Uterus (tissue), 4 donors: ENCODE results near the gene CYP4X1. TPM values are rescaled to one million over a fixed set of nuclear protein-coding genes. Genes with fewer than 3 reads are reported as not detected.
"Not testable (repeated sequence)": the region's sequence is repeated elsewhere in the genome, so short reads cannot be mapped to it uniquely, and the experiment has no call there.

ENCODE experiments used
- DNase-seq, 2 donors: peaks; one replicate each; pipeline ENCODE4 v3.0.0-alpha.2; 2019 to 2020
- H3K27ac ChIP-seq, 2 donors: fragments of 200-600 bp; sonication (generic); 1 replicate in 1 of 2; 2 replicates in 1 of 2; pipeline ENCODE4 v1.5.1; 2016 to 2018
- H3K27me3 ChIP-seq, 2 donors: fragments of 200-600 bp; sonication (generic); one replicate each; pipeline ENCODE4 v1.5.1; 2018 to 2019; ENCODE audit warnings: control low read depth in 1 of 2
- H3K36me3 ChIP-seq, 2 donors: fragments of 200-600 bp; sonication (generic); one replicate each; pipeline ENCODE4 v1.5.1; 2019; ENCODE audit warnings: control low read depth in 1 of 2
- H3K4me1 ChIP-seq, 2 donors: fragments of 200-600 bp; sonication (generic); one replicate each; pipeline ENCODE4 v1.5.1; 2018 to 2019; ENCODE audit warnings: control low read depth in 1 of 2
- H3K4me3 ChIP-seq, 2 donors: fragments of 200-600 bp; sonication (generic); 1 replicate in 1 of 2; 2 replicates in 1 of 2; pipeline ENCODE4 v1.5.1; 2018 to 2019; ENCODE audit warnings: mild to moderate bottlenecking in 1 of 2
- H3K9me3 ChIP-seq, 2 donors: fragments of 200-600 bp; sonication (generic); one replicate each; pipeline ENCODE4 v1.5.1; 2019; ENCODE audit warnings: control low read depth in 1 of 2
- POLR2A ChIP-seq, 2 donors: fragments of 450-650 bp; IDR thresholded peaks; one replicate each; pipeline ENCODE4 v1.6.1; 2016; ENCODE audit warnings: antibody characterized with exemption in 2 of 2, mild to moderate bottlenecking in 1 of 2, moderate library complexity in 1 of 2
- intact Hi-C: fragments of 100-400 bp; cut with DNase I; formaldehyde crosslinking; loops from one replicate; pipeline ENCODE4 v1.15.1; 2023; ENCODE audit warnings: low total_unique reads
- total RNA-seq, 4 donors: library from RNA; depleted of rRNA in 3 of 4; stranded (reverse); fragments of >200 nt in 3 of 4; gene quantifications; one replicate each; pipeline versions ENCODE4 v1.1.0 to v1.2.4, GENCODE V29; 2014 to 2023
- TF ChIP-seq, protein P1 (sequence below), 4 experiments: fragments of 200-600 bp in 2 of 4; fragments of 450-650 bp in 2 of 4; sonication (generic) in 2 of 4; IDR thresholded peaks; one replicate each; pipeline ENCODE4 v1.5.1; 2016 to 2019; ENCODE audit warnings: antibody characterized with exemption in 4 of 4, mild to moderate bottlenecking in 2 of 4, moderate library complexity in 1 of 4
- donor health status: DM: yes; HTN: yes; CAD: no.

The CYP4X1 gene, protein sequence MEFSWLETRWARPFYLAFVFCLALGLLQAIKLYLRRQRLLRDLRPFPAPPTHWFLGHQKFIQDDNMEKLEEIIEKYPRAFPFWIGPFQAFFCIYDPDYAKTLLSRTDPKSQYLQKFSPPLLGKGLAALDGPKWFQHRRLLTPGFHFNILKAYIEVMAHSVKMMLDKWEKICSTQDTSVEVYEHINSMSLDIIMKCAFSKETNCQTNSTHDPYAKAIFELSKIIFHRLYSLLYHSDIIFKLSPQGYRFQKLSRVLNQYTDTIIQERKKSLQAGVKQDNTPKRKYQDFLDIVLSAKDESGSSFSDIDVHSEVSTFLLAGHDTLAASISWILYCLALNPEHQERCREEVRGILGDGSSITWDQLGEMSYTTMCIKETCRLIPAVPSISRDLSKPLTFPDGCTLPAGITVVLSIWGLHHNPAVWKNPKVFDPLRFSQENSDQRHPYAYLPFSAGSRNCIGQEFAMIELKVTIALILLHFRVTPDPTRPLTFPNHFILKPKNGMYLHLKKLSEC
- 1 to 10 TPM in 2 of 4 donors, under 1 TPM in 2; under 0.01 to 4.1 (median 2.1) TPM for total RNA-seq

DNA sequence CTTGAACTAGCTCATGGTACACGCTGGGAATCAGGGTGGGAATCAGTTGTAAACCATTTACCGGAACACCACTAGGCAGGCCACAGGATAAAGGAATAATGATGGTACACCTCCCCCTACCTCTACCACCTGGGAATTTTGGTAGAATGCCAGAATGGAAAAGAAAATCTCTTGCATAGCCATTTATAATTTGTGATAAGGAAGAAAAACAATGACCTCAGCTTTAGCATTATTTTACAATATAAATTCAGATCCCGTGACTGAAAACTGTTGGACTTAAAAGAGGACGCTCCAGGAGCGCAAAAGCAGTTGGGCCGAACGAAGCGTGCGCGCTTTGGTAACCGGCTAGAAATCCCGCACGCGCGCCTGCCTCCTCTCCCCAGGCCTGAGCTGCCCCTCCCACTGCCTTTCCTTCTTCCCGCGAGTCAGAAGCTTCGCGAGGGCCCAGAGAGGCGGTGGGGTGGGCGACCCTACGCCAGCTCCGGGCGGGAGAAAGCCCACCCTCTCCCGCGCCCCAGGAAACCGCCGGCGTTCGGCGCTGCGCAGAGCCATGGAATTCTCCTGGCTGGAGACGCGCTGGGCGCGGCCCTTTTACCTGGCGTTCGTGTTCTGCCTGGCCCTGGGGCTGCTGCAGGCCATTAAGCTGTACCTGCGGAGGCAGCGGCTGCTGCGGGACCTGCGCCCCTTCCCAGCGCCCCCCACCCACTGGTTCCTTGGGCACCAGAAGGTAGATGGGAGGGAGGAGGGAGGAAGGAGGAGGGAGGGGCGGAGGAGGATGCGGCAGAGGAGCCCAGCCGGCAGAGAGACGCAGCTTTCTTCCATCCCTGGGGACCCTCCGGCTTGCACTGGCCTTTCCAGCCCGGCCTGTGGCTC, at the start of gene CYP4X1:
Gene CYP4X1 (plus strand): TSS at position 402 of the 873 bp plus-strand sequence. CDS start 149 bp downstream, at position 551.
- DNase-seq, result peak; percentile 15 to 21
- H3K9me3 ChIP-seq, result no peaks in the 10 kb centered on the region
- no peaks in the 10 kb centered on the region for H3K36me3 ChIP-seq
- peak within 1 kb of the TSS; percentile 52 to 64 for H3K27ac ChIP-seq
- H3K4me3 ChIP-seq, result peak within 1 kb of the TSS; percentile 12 to 15
- no peaks in the 10 kb centered on the region for H3K4me1 ChIP-seq
- intact Hi-C loops, result no loop called here
- no peaks in the 10 kb centered on the region for H3K27me3 ChIP-seq
- no peak for TF ChIP-seq POLR2A (IDR thresholded peaks at IDR 0.05)
- TF ChIP-seq, protein P1, sequence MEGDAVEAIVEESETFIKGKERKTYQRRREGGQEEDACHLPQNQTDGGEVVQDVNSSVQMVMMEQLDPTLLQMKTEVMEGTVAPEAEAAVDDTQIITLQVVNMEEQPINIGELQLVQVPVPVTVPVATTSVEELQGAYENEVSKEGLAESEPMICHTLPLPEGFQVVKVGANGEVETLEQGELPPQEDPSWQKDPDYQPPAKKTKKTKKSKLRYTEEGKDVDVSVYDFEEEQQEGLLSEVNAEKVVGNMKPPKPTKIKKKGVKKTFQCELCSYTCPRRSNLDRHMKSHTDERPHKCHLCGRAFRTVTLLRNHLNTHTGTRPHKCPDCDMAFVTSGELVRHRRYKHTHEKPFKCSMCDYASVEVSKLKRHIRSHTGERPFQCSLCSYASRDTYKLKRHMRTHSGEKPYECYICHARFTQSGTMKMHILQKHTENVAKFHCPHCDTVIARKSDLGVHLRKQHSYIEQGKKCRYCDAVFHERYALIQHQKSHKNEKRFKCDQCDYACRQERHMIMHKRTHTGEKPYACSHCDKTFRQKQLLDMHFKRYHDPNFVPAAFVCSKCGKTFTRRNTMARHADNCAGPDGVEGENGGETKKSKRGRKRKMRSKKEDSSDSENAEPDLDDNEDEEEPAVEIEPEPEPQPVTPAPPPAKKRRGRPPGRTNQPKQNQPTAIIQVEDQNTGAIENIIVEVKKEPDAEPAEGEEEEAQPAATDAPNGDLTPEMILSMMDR (IDR thresholded peaks at IDR 0.05), result no peak

DNA sequence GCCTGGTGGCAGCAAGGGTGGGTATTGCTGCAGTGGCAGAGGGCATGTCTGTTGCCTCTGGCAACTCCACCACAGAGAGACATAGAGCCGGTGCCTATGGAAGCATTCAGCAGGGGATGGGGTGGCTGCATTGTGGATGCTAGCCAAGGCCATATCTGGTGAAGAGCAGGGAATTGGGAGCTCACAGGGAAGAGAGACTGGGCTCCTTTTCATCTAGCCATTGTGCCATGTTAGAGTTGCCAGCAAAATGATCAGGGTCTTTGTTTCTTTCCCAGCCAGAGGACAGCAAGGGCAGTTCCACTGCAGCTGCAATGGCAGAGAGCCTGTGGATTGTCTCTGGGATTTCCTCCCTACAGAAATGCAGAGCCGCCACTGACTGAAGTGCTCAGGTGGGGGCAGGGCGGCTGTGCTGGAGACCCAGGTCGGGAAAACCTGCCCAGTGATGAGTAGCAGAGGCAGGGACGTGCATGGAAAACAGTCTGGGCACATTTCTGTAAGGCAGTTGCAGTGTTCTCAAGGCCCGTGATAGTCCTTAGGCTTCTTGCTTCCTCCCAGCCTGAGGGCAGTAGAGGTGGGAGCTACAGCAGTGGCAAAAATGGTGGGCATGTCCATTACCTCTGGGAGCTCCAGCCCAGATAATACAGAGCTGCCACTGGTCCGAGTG, 40.2 kb upstream of the CYP4X1 start:
- peaks cover 0 to 3% of the 10 kb centered on the region in 2 donors for H3K9me3 ChIP-seq
- no peaks in the 10 kb centered on the region for H3K4me1 ChIP-seq
- H3K36me3 ChIP-seq, result no peaks in the 10 kb centered on the region
- H3K27me3 ChIP-seq, result no peaks in the 10 kb centered on the region
- intact Hi-C loops, result no loop called here
- H3K27ac ChIP-seq, result no peak overlapping the region
- no peak overlapping the region for H3K4me3 ChIP-seq
- TF ChIP-seq, protein P1 (IDR thresholded peaks at IDR 0.05), result no peak
- TF ChIP-seq POLR2A (IDR thresholded peaks at IDR 0.05), result no peak
- no peak for DNase-seq

DNA sequence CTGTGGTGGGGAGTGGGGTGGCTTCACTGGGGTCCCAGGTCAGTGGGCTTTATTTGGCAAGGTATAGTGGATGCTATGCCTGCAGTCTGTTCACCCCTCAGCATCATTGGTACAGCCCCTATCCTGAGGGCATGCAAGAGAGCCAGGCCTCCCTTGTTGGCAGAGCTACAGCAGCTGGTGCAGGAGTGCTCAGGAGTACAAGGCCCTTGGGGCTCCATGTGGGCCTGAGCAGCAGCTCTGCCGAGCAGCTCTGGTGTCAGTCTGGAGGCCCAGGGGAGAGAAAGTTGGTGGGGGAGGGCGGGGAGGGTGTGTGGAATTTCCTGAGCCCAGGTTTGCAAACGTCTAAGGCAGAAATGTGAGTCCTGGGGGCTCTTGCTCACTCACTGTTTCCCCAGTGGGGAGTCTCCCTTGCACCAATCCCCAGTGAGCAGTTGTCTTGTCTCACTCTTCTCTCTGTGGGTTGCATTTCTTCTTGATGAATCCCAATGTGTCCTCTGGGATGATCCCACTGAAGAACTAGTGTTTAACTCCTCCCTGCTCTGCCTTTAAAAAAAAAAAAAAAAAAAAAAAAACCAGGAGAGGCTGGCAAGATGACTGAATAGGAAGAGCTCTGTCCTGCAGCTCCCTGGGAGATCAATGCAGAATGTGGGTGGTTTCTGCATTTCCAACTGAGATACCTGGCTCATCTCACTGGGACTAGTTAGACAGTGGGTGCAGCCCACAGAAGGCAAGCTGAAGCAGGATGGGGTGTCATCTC, 39.5 kb upstream of the CYP4X1 start:
- intact Hi-C loops, result no loop called here
- no peaks in the 10 kb centered on the region for H3K27me3 ChIP-seq
- no peaks in the 10 kb centered on the region for H3K4me1 ChIP-seq
- no peak for DNase-seq
- no peaks in the 10 kb centered on the region for H3K36me3 ChIP-seq
- peaks cover 0 to 3% of the 10 kb centered on the region in 2 donors for H3K9me3 ChIP-seq
- H3K4me3 ChIP-seq, result no peak overlapping the region
- H3K27ac ChIP-seq, result no peak overlapping the region
- TF ChIP-seq, protein P1 (IDR thresholded peaks at IDR 0.05), result no peak
- no peak for TF ChIP-seq POLR2A (IDR thresholded peaks at IDR 0.05)

DNA sequence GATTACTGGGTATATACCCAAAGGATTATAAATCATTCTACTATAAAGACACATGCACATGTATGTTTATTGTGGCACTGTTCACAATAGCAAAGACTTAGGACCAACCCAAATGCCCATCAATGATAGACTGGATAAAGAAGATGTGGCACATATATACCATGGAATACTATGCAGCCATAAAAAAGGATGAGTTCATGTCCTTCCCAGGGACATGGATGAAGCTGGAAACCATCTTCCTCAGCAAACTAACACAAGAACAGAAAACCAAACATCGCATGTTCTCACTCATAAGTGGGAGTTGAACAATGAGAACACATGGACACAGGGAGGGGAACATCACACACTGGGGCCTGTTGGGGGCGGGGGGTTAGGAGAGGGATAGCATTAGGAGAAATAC, 32.9 kb upstream of the CYP4X1 start:
- H3K36me3 ChIP-seq, H3K4me3 ChIP-seq, H3K4me1 ChIP-seq, H3K27me3 ChIP-seq, DNase-seq, intact Hi-C loops, H3K27ac ChIP-seq, H3K9me3 ChIP-seq: not testable (repeated sequence)
